HepG2 (cell line): ENCODE measurements around the gene UBR3. TPM values are rescaled to one million over a fixed set of nuclear protein-coding genes. Genes with fewer than 3 reads are reported as not detected.

Source experiments
- ATAC-seq: fragments of 200-7000 bp; cut with Tn5 transposase; 3 replicates; pipeline ENCODE4 v1.9.1; 2020; ENCODE audit warnings: mild to moderate bottlenecking, moderate library complexity
- BruUV-seq: library from RNA; stranded (reverse); fragments of 400-500 nt; replicated peaks from 2 replicates; lab custom pipeline; 2021; lab: Mats Ljungman, UMichigan
- CTCF ChIA-PET: fragments of 300-600 bp; formaldehyde crosslinking; extraction: SDS; loops from one replicate; lab custom pipeline; 2021; ENCODE audit warnings: low total read pairs, inconsistent platforms, low intra/inter-chr PET ratio; lab: Yijun Ruan, JAX
- POLR2A ChIA-PET: fragments of 350-600 bp; sonication (Branson Sonifier 250); formaldehyde crosslinking; loops from one replicate; lab custom pipeline; 2020; ENCODE audit warnings: antibody characterized with exemption, inconsistent platforms; lab: Yijun Ruan, JAX
- DNase-seq: peaks from one replicate; pipeline ENCODE4 v3.0.0-alpha.2; 2015; ENCODE audit warnings: low spot score
- FAIRE-seq: peaks from 3 replicates; lab custom pipeline; 2011; peaks lifted over from hg19 to GRCh38; lab: Jason Lieb, UNC
- H2AFZ ChIP-seq: one replicate; pipeline ENCODE4 v1.6.1; 2011; ENCODE audit warnings: low read length, inconsistent platforms
- H3K27ac ChIP-seq: fragments of 300-600 bp; 3 replicates; pipeline ENCODE4 v1.8.0; 2011; ENCODE audit warnings: mixed run types, mild to moderate bottlenecking, mixed read lengths, low read length, inconsistent platforms; ENCODE audit not compliant: insufficient read depth; ENCODE audit errors: extremely low read length
- H3K27me3 ChIP-seq, 2 experiments: fragments of 200-600 bp in 1 of 2; 2 replicates in 1 of 2; 3 replicates in 1 of 2; pipeline versions ENCODE4 v1.6.0 to v1.8.0; 2011; ENCODE audit warnings: low read length in 2 of 2, mild to moderate bottlenecking in 2 of 2, moderate library complexity in 2 of 2, inconsistent platforms in 1 of 2; ENCODE audit not compliant: insufficient read depth in 2 of 2, control insufficient read depth in 1 of 2
- H3K36me3 ChIP-seq, 2 experiments: fragments of 200-600 bp in 1 of 2; replicated peaks in 1 of 2; 2 replicates in 1 of 2; 3 replicates in 1 of 2; pipeline versions ENCODE4 v1.5.1 to v1.8.0; 2011; ENCODE audit warnings: low read length in 2 of 2, inconsistent platforms in 1 of 2; ENCODE audit not compliant: insufficient read depth in 2 of 2, control insufficient read depth in 1 of 2
- H3K4me1 ChIP-seq: 2 replicates; pipeline ENCODE4 v1.5.1; 2012; ENCODE audit warnings: low read length, inconsistent platforms; ENCODE audit not compliant: insufficient read depth
- H3K4me2 ChIP-seq: 2 replicates; pipeline ENCODE4 v1.6.0; 2011; ENCODE audit warnings: low read depth, low read length, inconsistent platforms
- H3K4me3 ChIP-seq, 3 experiments: fragments of 200-600 bp in 1 of 3; sonication (generic), shearing (Covaris generic) in 1 of 3; replicated peaks in 1 of 3; 2 replicates each; pipeline ENCODE4 v1.5.1; 2011 to 2016; ENCODE audit warnings: low read length in 3 of 3, inconsistent platforms in 2 of 3, low read depth in 2 of 3, mild to moderate bottlenecking in 2 of 3, control low read depth in 1 of 3, mixed read lengths in 1 of 3; ENCODE audit not compliant: insufficient read depth in 1 of 3
- H3K79me2 ChIP-seq: one replicate; pipeline ENCODE4 v1.6.1; 2011; ENCODE audit warnings: low read length, inconsistent platforms; ENCODE audit not compliant: insufficient read depth
- H3K9ac ChIP-seq: 2 replicates; pipeline ENCODE4 v1.6.0; 2011; ENCODE audit warnings: mild to moderate bottlenecking, low read depth, low read length, inconsistent platforms; ENCODE audit not compliant: insufficient read depth
- H3K9me3 ChIP-seq: 2 replicates; pipeline ENCODE4 v1.5.1; 2012; ENCODE audit warnings: mild to moderate bottlenecking, low read length
- H4K20me1 ChIP-seq: 2 replicates; pipeline ENCODE4 v1.6.0; 2011; ENCODE audit warnings: inconsistent platforms, mild to moderate bottlenecking, low read length, moderate library complexity; ENCODE audit not compliant: insufficient read depth
- ATF4 ChIP-seq, 2 experiments: fragments of 450-650 bp in 1 of 2; sonication (generic) in 1 of 2; formaldehyde crosslinking; IDR thresholded peaks; 2 replicates each; pipeline versions ENCODE4 v1.5.0 to v1.8.0; 2020 to 2022; ENCODE audit warnings: mild to moderate bottlenecking in 1 of 2, missing genetic modification reagents in 1 of 2
- CEBPG ChIP-seq: IDR thresholded peaks from 2 replicates; pipeline ENCODE4 v1.6.1; 2016
- JUN ChIP-seq: sonication (generic); formaldehyde crosslinking; IDR thresholded peaks from 2 replicates; pipeline ENCODE4 v1.4.0; 2020; ENCODE audit warnings: mild to moderate bottlenecking, missing genetic modification reagents
- NR1H2 ChIP-seq: sonication (generic); formaldehyde crosslinking; IDR thresholded peaks from 2 replicates; pipeline ENCODE4 v1.8.1; 2022; ENCODE audit warnings: low read depth, missing genetic modification reagents, borderline replicate concordance
- RBM22 ChIP-seq: fragments of 200-400 bp; formaldehyde crosslinking; optimal IDR thresholded peaks from 2 replicates; pipeline ENCODE3; 2017; ENCODE audit warnings: mild to moderate bottlenecking, low read length, moderate library complexity
- RXRA ChIP-seq: sonication (generic); formaldehyde crosslinking; IDR thresholded peaks from 2 replicates; pipeline ENCODE4 v1.5.1; 2020; ENCODE audit warnings: missing genetic modification reagents
- SOX5 ChIP-seq: IDR thresholded peaks from 2 replicates; pipeline ENCODE4 v1.6.1; 2016; ENCODE audit warnings: borderline replicate concordance
- U2AF2 ChIP-seq: fragments of 200-400 bp; formaldehyde crosslinking; IDR thresholded peaks from 2 replicates; pipeline ENCODE4 v1.6.1; 2017; ENCODE audit warnings: low read depth, mild to moderate bottlenecking, low read length
- ZNF225 ChIP-seq: sonication (generic); formaldehyde crosslinking; IDR thresholded peaks from 2 replicates; pipeline ENCODE4 v1.4.0; 2020; ENCODE audit warnings: mild to moderate bottlenecking, missing genetic modification reagents
- ZNF280B ChIP-seq: sonication (generic); formaldehyde crosslinking; IDR thresholded peaks from 2 replicates; pipeline ENCODE4 v1.5.0; 2020; ENCODE audit warnings: missing genetic modification reagents, mild to moderate bottlenecking, borderline replicate concordance
- ZNF589 ChIP-seq: sonication (generic); formaldehyde crosslinking; conservative IDR thresholded peaks from 2 replicates; pipeline ENCODE4 v1.8.0; 2022; ENCODE audit warnings: mild to moderate bottlenecking, moderate library complexity, missing genetic modification reagents
- ZNF644 ChIP-seq: IDR thresholded peaks from 2 replicates; pipeline ENCODE4 v1.6.1; 2016; ENCODE audit warnings: low read depth
- ZNF746 ChIP-seq: sonication (generic); formaldehyde crosslinking; IDR thresholded peaks from 2 replicates; pipeline ENCODE4 v1.8.0; 2022; ENCODE audit warnings: mild to moderate bottlenecking, missing genetic modification reagents
- ZNF816 ChIP-seq: sonication (generic); formaldehyde crosslinking; IDR thresholded peaks from 2 replicates; pipeline ENCODE4 v1.8.0; 2022; ENCODE audit warnings: missing genetic modification reagents, mild to moderate bottlenecking, borderline replicate concordance
- WGBS: methylation state at CpG from one replicate; pipeline ENCODE4 v1.1.6; 2017; ENCODE audit warnings: low lambda C conversion rate; 5-methylcytosine and 5-hydroxymethylcytosine counted together
- in situ Hi-C: cut with HindIII; loops from 2 replicates; pipeline ENCODE4 v1.10.0; 2017; ENCODE audit warnings: low pct_unique_long_range_greater_than_20kb; ENCODE audit not compliant: extremely low pct_ligation_motif_present
- intact Hi-C: fragments of 100-400 bp; cut with micrococcal nuclease; formaldehyde crosslinking; loops from one replicate; pipeline ENCODE4 v1.10.0; 2022; ENCODE audit not compliant: unreplicated experiment
- polyA plus RNA-seq, 8 experiments: library from polyadenylated mRNA; depleted of rRNA in 3 of 8; stranded (reverse) in 7 of 8; unstranded in 1 of 8; fragments of >200 nt; fragmentation: Illumina TruSeq in 4 of 8; extraction: Trizol in 4 of 8; gene quantifications; 2 replicates each; pipeline versions ENCODE4 v1.2.1 to v1.2.3, GENCODE V29; 2011 to 2016; ENCODE audit warnings: low read depth in 4 of 8, missing spikeins in 1 of 8, mixed read lengths in 1 of 8; ENCODE audit not compliant: insufficient read depth in 1 of 8
- total RNA-seq, 5 experiments: library from RNA; depleted of rRNA; stranded (reverse); fragments of >200 nt; fragmentation: Illumina TruSeq; extraction: Trizol; gene quantifications; 2 replicates each; pipeline ENCODE4 v1.2.3, GENCODE V29; 2016; ENCODE audit warnings: low read depth in 1 of 5
- TF ChIP-seq, protein P1 (sequence below): sonication (generic); formaldehyde crosslinking; IDR thresholded peaks from 2 replicates; pipeline ENCODE4 v1.4.0; 2020; ENCODE audit warnings: missing genetic modification reagents, mild to moderate bottlenecking, borderline replicate concordance
- TF ChIP-seq, protein P2 (sequence below): sonication (generic); formaldehyde crosslinking; IDR thresholded peaks from 2 replicates; pipeline ENCODE4 v1.4.0; 2020; ENCODE audit warnings: missing genetic modification reagents

Gene UBR3
- total and polyA plus RNA-seq, 2 of the 13 experiments (the other 11 are each of a cell fraction or from before 2014, with no cell fraction given), result 15.1 to 28.0 TPM

- no peak for DNase-seq
- Histone ChIP-seq H3K27ac (no peak overlapping the region), H4K20me1 (no peaks in the 10 kb centered on the region), H3K27me3 (no peaks in the 10 kb centered on the region), H3K9me3 (no peaks in the 10 kb centered on the region), H3K4me1 (no peaks in the 10 kb centered on the region), H3K36me3 (peaks cover 0 to 3% of the 10 kb centered on the region in 2 experiments; a peak in 2 of 5 replicates), H3K79me2 (no peaks in the 10 kb centered on the region), H3K4me2 (no peak overlapping the region), H3K4me3 (no peak overlapping the region), H3K9ac (no peak overlapping the region), H2AFZ (no peak overlapping the region)
- ChIA-PET POLR2A (no interaction called here), CTCF (no interaction called here)
- intact Hi-C loops (no loop called here), in situ Hi-C loops (no loop called here)
- ATAC-seq, result no peak
- 92% methylated on average over 2 of the region's 2 CpGs for WGBS
- BruUV-seq, result no TSS peak
- no peak for FAIRE-seq
- TF ChIP-seq, protein P1, sequence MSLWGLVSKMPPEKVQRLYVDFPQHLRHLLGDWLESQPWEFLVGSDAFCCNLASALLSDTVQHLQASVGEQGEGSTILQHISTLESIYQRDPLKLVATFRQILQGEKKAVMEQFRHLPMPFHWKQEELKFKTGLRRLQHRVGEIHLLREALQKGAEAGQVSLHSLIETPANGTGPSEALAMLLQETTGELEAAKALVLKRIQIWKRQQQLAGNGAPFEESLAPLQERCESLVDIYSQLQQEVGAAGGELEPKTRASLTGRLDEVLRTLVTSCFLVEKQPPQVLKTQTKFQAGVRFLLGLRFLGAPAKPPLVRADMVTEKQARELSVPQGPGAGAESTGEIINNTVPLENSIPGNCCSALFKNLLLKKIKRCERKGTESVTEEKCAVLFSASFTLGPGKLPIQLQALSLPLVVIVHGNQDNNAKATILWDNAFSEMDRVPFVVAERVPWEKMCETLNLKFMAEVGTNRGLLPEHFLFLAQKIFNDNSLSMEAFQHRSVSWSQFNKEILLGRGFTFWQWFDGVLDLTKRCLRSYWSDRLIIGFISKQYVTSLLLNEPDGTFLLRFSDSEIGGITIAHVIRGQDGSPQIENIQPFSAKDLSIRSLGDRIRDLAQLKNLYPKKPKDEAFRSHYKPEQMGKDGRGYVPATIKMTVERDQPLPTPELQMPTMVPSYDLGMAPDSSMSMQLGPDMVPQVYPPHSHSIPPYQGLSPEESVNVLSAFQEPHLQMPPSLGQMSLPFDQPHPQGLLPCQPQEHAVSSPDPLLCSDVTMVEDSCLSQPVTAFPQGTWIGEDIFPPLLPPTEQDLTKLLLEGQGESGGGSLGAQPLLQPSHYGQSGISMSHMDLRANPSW (CRISPR knock-in tag), result no peak
- no peak for TF ChIP-seq JUN (CRISPR knock-in tag)
- no peak for TF ChIP-seq ZNF589 (CRISPR knock-in tag)
- TF ChIP-seq ZNF644 (CRISPR knock-in tag), result 0 out of 2 replicates have a peak, but pooled peaks have one; percentile 57
- no peak for TF ChIP-seq SOX5 (CRISPR knock-in tag)
- no peak for TF ChIP-seq RXRA
- no peak for TF ChIP-seq ZNF816 (CRISPR knock-in tag)
- peak; percentile 66 for TF ChIP-seq RBM22
- no peak for TF ChIP-seq ZNF746
- no peak for TF ChIP-seq NR1H2 (CRISPR knock-in tag)
- peak in 1 of 2 experiments; percentile 89; a peak in 2 of 4 replicates for TF ChIP-seq ATF4 (CRISPR knock-in tag; IDR thresholded peaks at IDR 0.05)
- no peak for TF ChIP-seq ZNF280B (CRISPR knock-in tag)
- TF ChIP-seq ZNF225 (CRISPR knock-in tag), result no peak
- TF ChIP-seq CEBPG (CRISPR knock-in tag), result peak; percentile 28; the same call in 1 of the 2 replicates
- TF ChIP-seq U2AF2, result no peak
- TF ChIP-seq, protein P2, sequence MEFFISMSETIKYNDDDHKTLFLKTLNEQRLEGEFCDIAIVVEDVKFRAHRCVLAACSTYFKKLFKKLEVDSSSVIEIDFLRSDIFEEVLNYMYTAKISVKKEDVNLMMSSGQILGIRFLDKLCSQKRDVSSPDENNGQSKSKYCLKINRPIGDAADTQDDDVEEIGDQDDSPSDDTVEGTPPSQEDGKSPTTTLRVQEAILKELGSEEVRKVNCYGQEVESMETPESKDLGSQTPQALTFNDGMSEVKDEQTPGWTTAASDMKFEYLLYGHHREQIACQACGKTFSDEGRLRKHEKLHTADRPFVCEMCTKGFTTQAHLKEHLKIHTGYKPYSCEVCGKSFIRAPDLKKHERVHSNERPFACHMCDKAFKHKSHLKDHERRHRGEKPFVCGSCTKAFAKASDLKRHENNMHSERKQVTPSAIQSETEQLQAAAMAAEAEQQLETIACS (CRISPR knock-in tag), result no peak
These were observed 257.7 kb downstream of the UBR3 start for GRCh38 chr2:170084820-170085491.
